GM23248 (cell line): Measurements from ENCODE around the gene TRIP6. TPM values are rescaled to one million over a fixed set of nuclear protein-coding genes. Genes with fewer than 3 reads are reported as not detected.

Source experiments
- DNase-seq: peaks from one replicate; pipeline ENCODE4 v3.0.0-alpha.2; 2015
- H2AFZ ChIP-seq: fragments of 200-600 bp; sonication (generic); 2 replicates; pipeline ENCODE4 v1.6.1; 2016; ENCODE audit warnings: antibody characterized with exemption
- H3F3A ChIP-seq: fragments of 200-600 bp; sonication (generic); 2 replicates; pipeline ENCODE4 v1.6.1; 2016; ENCODE audit warnings: mild to moderate bottlenecking, antibody characterized with exemption, mixed run types; ENCODE audit not compliant: insufficient read depth
- H3K27ac ChIP-seq: fragments of 200-600 bp; sonication (generic); 2 replicates; pipeline ENCODE4 v1.5.1; 2016; ENCODE audit warnings: mild to moderate bottlenecking
- H3K27me3 ChIP-seq: fragments of 200-600 bp; sonication (generic); replicated peaks from 2 replicates; pipeline ENCODE4 v1.6.1; 2016; ENCODE audit warnings: mild to moderate bottlenecking; ENCODE audit not compliant: insufficient read depth
- H3K36me3 ChIP-seq: fragments of 200-600 bp; sonication (generic); 2 replicates; pipeline ENCODE4 v1.6.1; 2016; ENCODE audit warnings: low read depth, mild to moderate bottlenecking
- H3K4me1 ChIP-seq: fragments of 200-600 bp; sonication (generic); 2 replicates; pipeline ENCODE4 v1.6.1; 2016; ENCODE audit warnings: mild to moderate bottlenecking; ENCODE audit not compliant: insufficient read depth
- H3K4me2 ChIP-seq: fragments of 200-600 bp; sonication (generic); one replicate; pipeline ENCODE4 v1.6.1; 2016; ENCODE audit warnings: mild to moderate bottlenecking; ENCODE audit not compliant: unreplicated experiment
- H3K4me3 ChIP-seq: fragments of 200-600 bp; sonication (generic); 2 replicates; pipeline ENCODE4 v1.5.1; 2016; ENCODE audit warnings: mild to moderate bottlenecking
- H3K79me2 ChIP-seq: fragments of 200-600 bp; sonication (generic); 2 replicates; pipeline ENCODE4 v1.6.1; 2016; ENCODE audit warnings: mild to moderate bottlenecking; ENCODE audit not compliant: insufficient read depth
- H3K9ac ChIP-seq: fragments of 200-600 bp; sonication (generic); 2 replicates; pipeline ENCODE4 v1.6.1; 2016; ENCODE audit warnings: mild to moderate bottlenecking
- H3K9me2 ChIP-seq: fragments of 200-600 bp; sonication (generic); 2 replicates; pipeline ENCODE4 v1.6.1; 2016; ENCODE audit warnings: mixed run types, mild to moderate bottlenecking, moderate library complexity; ENCODE audit not compliant: insufficient read depth
- H3K9me3 ChIP-seq: fragments of 200-600 bp; sonication (generic); one replicate; pipeline ENCODE4 v1.6.1; 2017; ENCODE audit warnings: low read depth
- H4K20me1 ChIP-seq: fragments of 200-600 bp; sonication (generic); 2 replicates; pipeline ENCODE4 v1.6.0; 2016; ENCODE audit not compliant: insufficient read depth
- EZH2 ChIP-seq: fragments of 200-600 bp; sonication (generic); IDR thresholded peaks from 2 replicates; pipeline ENCODE4 v1.6.1; 2018; ENCODE audit warnings: antibody characterized with exemption, mild to moderate bottlenecking; ENCODE audit not compliant: insufficient read depth, poor library complexity, severe bottlenecking
- EZH2phosphoT487 ChIP-seq: fragments of 200-600 bp; sonication (generic); IDR thresholded peaks from 2 replicates; pipeline ENCODE4 v1.6.1; 2018; ENCODE audit warnings: antibody characterized with exemption, moderate library complexity, mild to moderate bottlenecking, low read depth; ENCODE audit not compliant: insufficient read depth
- WGBS, 2 experiments: methylation state at CpG; one replicate each; pipeline ENCODE4 v1.1.6; 2015 to 2017; ENCODE audit warnings: low lambda C conversion rate in 2 of 2, low coverage in 1 of 2; ENCODE audit errors: missing lambda C conversion rate in 2 of 2; 5-methylcytosine and 5-hydroxymethylcytosine counted together
- in situ Hi-C: fragments of 300-500 bp; cut with MboI; formaldehyde crosslinking; loops from 2 replicates; pipeline ENCODE4 v1.15.0; 2020
- polyA plus RNA-seq: library from polyadenylated mRNA; unstranded; fragments of >200 nt; fragmentation: Nextera tagmentation; extraction: Ambion mirVana; gene quantifications from 2 replicates; pipeline ENCODE4 v1.2.1, GENCODE V29; 2016
- total RNA-seq: library from RNA; depleted of rRNA; stranded (reverse); fragments of >200 nt; shearing (Covaris generic); gene quantifications from 2 replicates; pipeline ENCODE4 v1.2.3, GENCODE V29; 2014

Gene TRIP6
- total and polyA plus RNA-seq, 2 experiments from 2014 or later, result 68.6 to 113 TPM

GRCh38 chr7:100835903-100836811 is 31.0 kb upstream of the TRIP6 start:
- Histone ChIP-seq H2AFZ (peak overlapping the region; percentile 37; the same call in 1 of the 2 replicates), H3K4me1 (no peaks in the 10 kb centered on the region), H3K9me2 (no peaks in the 10 kb centered on the region), H3F3A (no peaks in the 10 kb centered on the region), H3K27me3 (no peaks in the 10 kb centered on the region), H3K4me2 (no peak overlapping the region), H3K4me3 (no peak overlapping the region), H3K36me3 (no peaks in the 10 kb centered on the region), H3K27ac (no peak overlapping the region), H4K20me1 (no peaks in the 10 kb centered on the region), H3K79me2 (no peaks in the 10 kb centered on the region), H3K9ac (no peak overlapping the region), H3K9me3 (no peaks in the 10 kb centered on the region)
- no peak for DNase-seq
- 40 to 55% methylated on average over 12 to 17 of the region's 17 CpGs for WGBS, 2 experiments
- no peak for TF ChIP-seq EZH2phosphoT487
- TF ChIP-seq EZH2, result no peak
- in situ Hi-C loops, result no loop called here

GRCh38 chr7:100836812-100837098 is 30.4 kb upstream of the TRIP6 start:
- Histone ChIP-seq H3K4me2 (peak overlapping the region; percentile 79), H2AFZ (peak overlapping the region; percentile 99), H3K9ac (peak overlapping the region; percentile 70), H3K79me2 (no peaks in the 10 kb centered on the region), H3K4me1 (no peaks in the 10 kb centered on the region), H3K9me2 (no peaks in the 10 kb centered on the region), H3K27me3 (no peaks in the 10 kb centered on the region), H3K36me3 (no peaks in the 10 kb centered on the region), H3K4me3 (peak overlapping the region; percentile 64), H3F3A (no peaks in the 10 kb centered on the region), H3K9me3 (no peaks in the 10 kb centered on the region), H3K27ac (peak overlapping the region; percentile 72), H4K20me1 (no peaks in the 10 kb centered on the region)
- no peak for DNase-seq
- WGBS, 2 experiments, result 21 to 26% methylated on average over 5 to 6 of the region's 6 CpGs
- in situ Hi-C loops, result no loop called here
- no peak for TF ChIP-seq EZH2
- TF ChIP-seq EZH2phosphoT487, result no peak

- peak overlapping the region; percentile 70 for H3K9ac ChIP-seq
- TF ChIP-seq EZH2, result no peak
- TF ChIP-seq EZH2phosphoT487, result no peak
- H2AFZ ChIP-seq, result peak overlapping the region; percentile 99
- H3K36me3 ChIP-seq, result no peaks in the 10 kb centered on the region
- no peaks in the 10 kb centered on the region for H4K20me1 ChIP-seq
- no peaks in the 10 kb centered on the region for H3K79me2 ChIP-seq
- peak overlapping the region; percentile 72 for H3K27ac ChIP-seq
- DNase-seq, result peak; percentile 95
- H3K4me3 ChIP-seq, result peak overlapping the region; percentile 64
- H3K4me2 ChIP-seq, result peak overlapping the region; percentile 79
- H3K9me3 ChIP-seq, result no peaks in the 10 kb centered on the region
- no peaks in the 10 kb centered on the region for H3K4me1 ChIP-seq
- WGBS, 2 experiments, result 4% methylated on average over 37 of the region's 37 CpGs
- in situ Hi-C loops, result no loop called here
- H3F3A ChIP-seq, result no peaks in the 10 kb centered on the region
- no peaks in the 10 kb centered on the region for H3K27me3 ChIP-seq
- H3K9me2 ChIP-seq, result no peaks in the 10 kb centered on the region
Observed at GRCh38 chr7:100837099-100837836, 29.9 kb upstream of the TRIP6 start.

GRCh38 chr7:100839361-100839760 is 27.8 kb upstream of the TRIP6 start:
- no peak overlapping the region for H3K27ac ChIP-seq
- H3K9me3 ChIP-seq, result no peaks in the 10 kb centered on the region
- TF ChIP-seq EZH2phosphoT487 (no peak), EZH2 (no peak)
- no peak overlapping the region for H2AFZ ChIP-seq
- H4K20me1 ChIP-seq, result no peaks in the 10 kb centered on the region
- no peaks in the 10 kb centered on the region for H3K79me2 ChIP-seq
- no peaks in the 10 kb centered on the region for H3K36me3 ChIP-seq
- no peak overlapping the region for H3K9ac ChIP-seq
- no peak overlapping the region for H3K4me2 ChIP-seq
- DNase-seq, result no peak
- no peaks in the 10 kb centered on the region for H3K4me1 ChIP-seq
- in situ Hi-C loops, result no loop called here
- no peak overlapping the region for H3K4me3 ChIP-seq
- no peaks in the 10 kb centered on the region for H3F3A ChIP-seq
- whole genome bisulfite sequencing, 2 experiments, result 94 to 97% methylated on average over 18 of the region's 18 CpGs
- H3K27me3 ChIP-seq, result no peaks in the 10 kb centered on the region
- H3K9me2 ChIP-seq, result no peaks in the 10 kb centered on the region
